HEK293 (cell line): Measurements from ENCODE around the gene GSPT1.

Source experiments
- BCL11B ChIP-seq: fragments of 450-650 bp; formaldehyde crosslinking; IDR thresholded peaks from 2 replicates; pipeline ENCODE4 v1.5.1; 2016; ENCODE audit warnings: low read depth, missing biosample characterization, missing genetic modification characterization
- GLI4 ChIP-seq: fragments of 450-650 bp; formaldehyde crosslinking; IDR thresholded peaks from 2 replicates; pipeline ENCODE4 v1.5.1; 2016; ENCODE audit warnings: missing biosample characterization, missing genetic modification characterization
- HOXC10 ChIP-seq: sonication (generic); formaldehyde crosslinking; IDR thresholded peaks from 2 replicates; pipeline ENCODE4 v1.8.1; 2023; ENCODE audit warnings: mild to moderate bottlenecking, missing genetic modification reagents
- INSM2 ChIP-seq: fragments of 450-650 bp; formaldehyde crosslinking; IDR thresholded peaks from 2 replicates; pipeline ENCODE4 v1.5.1; 2016; ENCODE audit warnings: missing biosample characterization, missing genetic modification characterization
- RBAK ChIP-seq: fragments of 450-650 bp; formaldehyde crosslinking; IDR thresholded peaks from 2 replicates; pipeline ENCODE4 v1.5.1; 2016; ENCODE audit warnings: missing biosample characterization, missing genetic modification characterization
- SALL2 ChIP-seq: fragments of 450-650 bp; formaldehyde crosslinking; IDR thresholded peaks from 2 replicates; pipeline ENCODE4 v1.5.0; 2017; ENCODE audit warnings: missing biosample characterization, mild to moderate bottlenecking, missing genetic modification characterization, borderline replicate concordance
- TRIM28 ChIP-seq: IDR thresholded peaks from 2 replicates; pipeline ENCODE4 v1.6.1; 2011; ENCODE audit warnings: low read length, control low read depth, borderline replicate concordance
- ZBTB17 ChIP-seq: fragments of 450-650 bp; formaldehyde crosslinking; IDR thresholded peaks from 2 replicates; pipeline ENCODE4 v1.5.1; 2016; ENCODE audit warnings: missing biosample characterization, missing genetic modification characterization
- ZBTB21 ChIP-seq: fragments of 450-650 bp; formaldehyde crosslinking; IDR thresholded peaks from 2 replicates; pipeline ENCODE4 v1.5.1; 2017; ENCODE audit warnings: missing biosample characterization, missing genetic modification characterization
- ZBTB26 ChIP-seq: fragments of 450-650 bp; formaldehyde crosslinking; optimal IDR thresholded peaks from 2 replicates; pipeline ENCODE3; 2016; ENCODE audit warnings: missing biosample characterization, mild to moderate bottlenecking, missing genetic modification characterization
- ZBTB48 ChIP-seq: fragments of 450-650 bp; formaldehyde crosslinking; IDR thresholded peaks from 2 replicates; pipeline ENCODE4 v1.5.1; 2016; ENCODE audit warnings: missing biosample characterization, missing genetic modification characterization
- ZFHX2 ChIP-seq: fragments of 450-650 bp; formaldehyde crosslinking; conservative IDR thresholded peaks from 2 replicates; pipeline ENCODE4 v1.5.1; 2016; ENCODE audit warnings: missing biosample characterization, missing genetic modification characterization
- ZNF121 ChIP-seq: fragments of 450-650 bp; formaldehyde crosslinking; IDR thresholded peaks from 2 replicates; pipeline ENCODE4 v1.5.1; 2016; ENCODE audit warnings: missing biosample characterization, missing genetic modification characterization
- ZNF133 ChIP-seq: fragments of 450-650 bp; formaldehyde crosslinking; IDR thresholded peaks from 2 replicates; pipeline ENCODE4 v1.5.1; 2016; ENCODE audit warnings: missing biosample characterization, missing genetic modification characterization
- ZNF155 ChIP-seq: fragments of 450-650 bp; formaldehyde crosslinking; IDR thresholded peaks from 2 replicates; pipeline ENCODE4 v1.5.1; 2016; ENCODE audit warnings: missing biosample characterization, missing genetic modification characterization
- ZNF16 ChIP-seq: fragments of 450-650 bp; formaldehyde crosslinking; IDR thresholded peaks from 2 replicates; pipeline ENCODE4 v1.5.1; 2016; ENCODE audit warnings: low read depth, missing biosample characterization, missing genetic modification characterization
- ZNF174 ChIP-seq: fragments of 450-650 bp; formaldehyde crosslinking; IDR thresholded peaks from 2 replicates; pipeline ENCODE4 v1.5.0; 2017; ENCODE audit warnings: missing biosample characterization, mild to moderate bottlenecking, missing genetic modification characterization
- ZNF2 ChIP-seq: fragments of 450-650 bp; formaldehyde crosslinking; IDR thresholded peaks from 2 replicates; pipeline ENCODE4 v1.5.1; 2016; ENCODE audit warnings: missing biosample characterization, missing genetic modification characterization
- ZNF211 ChIP-seq: fragments of 450-650 bp; formaldehyde crosslinking; IDR thresholded peaks from 2 replicates; pipeline ENCODE4 v1.5.1; 2016; ENCODE audit warnings: low read depth, missing biosample characterization, missing genetic modification characterization
- ZNF23 ChIP-seq: fragments of 450-650 bp; formaldehyde crosslinking; IDR thresholded peaks from 2 replicates; pipeline ENCODE4 v1.5.1; 2016; ENCODE audit warnings: missing biosample characterization, missing genetic modification characterization, borderline replicate concordance
- ZNF302 ChIP-seq: fragments of 450-650 bp; formaldehyde crosslinking; IDR thresholded peaks from 2 replicates; pipeline ENCODE4 v1.5.1; 2016; ENCODE audit warnings: missing biosample characterization, missing genetic modification characterization, low read depth
- ZNF341 ChIP-seq: fragments of 450-650 bp; formaldehyde crosslinking; IDR thresholded peaks from 2 replicates; pipeline ENCODE4; 2016; ENCODE audit warnings: low read depth, missing biosample characterization, missing genetic modification characterization
- ZNF350 ChIP-seq: fragments of 450-650 bp; formaldehyde crosslinking; IDR thresholded peaks from 2 replicates; pipeline ENCODE4 v1.5.0; 2017; ENCODE audit warnings: missing biosample characterization, mild to moderate bottlenecking, missing genetic modification characterization
- ZNF514 ChIP-seq: fragments of 450-650 bp; formaldehyde crosslinking; IDR thresholded peaks from 2 replicates; pipeline ENCODE4 v1.5.1; 2016; ENCODE audit warnings: missing biosample characterization, missing genetic modification characterization
- ZNF585B ChIP-seq: fragments of 450-650 bp; formaldehyde crosslinking; IDR thresholded peaks from 2 replicates; pipeline ENCODE4 v1.5.1; 2016; ENCODE audit warnings: missing biosample characterization, missing genetic modification characterization
- ZNF664 ChIP-seq: fragments of 450-650 bp; formaldehyde crosslinking; IDR thresholded peaks from 2 replicates; pipeline ENCODE4 v1.5.1; 2016; ENCODE audit warnings: missing biosample characterization, missing genetic modification characterization
- ZNF747 ChIP-seq: fragments of 450-650 bp; formaldehyde crosslinking; IDR thresholded peaks from 2 replicates; pipeline ENCODE4 v1.5.1; 2016; ENCODE audit warnings: missing biosample characterization, missing genetic modification characterization
- ZNF777 ChIP-seq: fragments of 450-650 bp; formaldehyde crosslinking; IDR thresholded peaks from 2 replicates; pipeline ENCODE4 v1.5.1; 2017; ENCODE audit warnings: missing biosample characterization, missing genetic modification characterization, borderline replicate concordance
- ZNF837 ChIP-seq: fragments of 450-650 bp; formaldehyde crosslinking; IDR thresholded peaks from 2 replicates; pipeline ENCODE4 v1.5.1; 2016; ENCODE audit warnings: missing biosample characterization, missing genetic modification characterization
- TF ChIP-seq, protein P1 (sequence below): fragments of 450-650 bp; formaldehyde crosslinking; IDR thresholded peaks from 2 replicates; pipeline ENCODE4 v1.5.1; 2016; ENCODE audit warnings: missing biosample characterization, missing genetic modification characterization
- TF ChIP-seq, protein P2 (sequence below): fragments of 450-650 bp; formaldehyde crosslinking; IDR thresholded peaks from 2 replicates; pipeline ENCODE4 v1.5.1; 2017; ENCODE audit warnings: missing biosample characterization, mild to moderate bottlenecking, missing genetic modification characterization, moderate library complexity
- TF ChIP-seq, protein P3 (sequence below): fragments of 450-650 bp; formaldehyde crosslinking; IDR thresholded peaks from 2 replicates; pipeline ENCODE4 v1.5.1; 2017; ENCODE audit warnings: missing biosample characterization, missing genetic modification characterization
- TF ChIP-seq, protein P4 (sequence below): fragments of 450-650 bp; formaldehyde crosslinking; IDR thresholded peaks from 2 replicates; pipeline ENCODE4 v1.5.1; 2016; ENCODE audit warnings: missing biosample characterization, missing genetic modification characterization

Gene GSPT1

GRCh38 chr16:11913425-11914079 lies 2.2 kb downstream of the GSPT1 start (continued):
- TF ChIP-seq ZNF174 (tag by site-specific recombination), result no peak
- TF ChIP-seq ZBTB21 (tag by site-specific recombination), result peak; percentile 76
- TF ChIP-seq ZNF23 (tag by site-specific recombination), result no peak
- TF ChIP-seq ZNF155 (tag by site-specific recombination), result no peak
- no peak for TF ChIP-seq INSM2 (tag by site-specific recombination)
- TF ChIP-seq ZFHX2, result peak; percentile 81
- TF ChIP-seq HOXC10, result no peak
- TF ChIP-seq ZNF514 (tag by site-specific recombination), result no peak
- TF ChIP-seq ZNF133, result no peak
- TF ChIP-seq ZNF2, result no peak
- no peak for TF ChIP-seq ZNF747 (tag by site-specific recombination)
- no peak for TF ChIP-seq ZNF121 (tag by site-specific recombination)
- TF ChIP-seq ZNF777 (tag by site-specific recombination), result no peak
- TF ChIP-seq TRIM28, result no peak
- no peak for TF ChIP-seq ZNF837 (tag by site-specific recombination)
- TF ChIP-seq SALL2, result no peak
- TF ChIP-seq RBAK (tag by site-specific recombination), result no peak
- no peak for TF ChIP-seq ZBTB26 (tag by site-specific recombination)
- TF ChIP-seq, protein P1, sequence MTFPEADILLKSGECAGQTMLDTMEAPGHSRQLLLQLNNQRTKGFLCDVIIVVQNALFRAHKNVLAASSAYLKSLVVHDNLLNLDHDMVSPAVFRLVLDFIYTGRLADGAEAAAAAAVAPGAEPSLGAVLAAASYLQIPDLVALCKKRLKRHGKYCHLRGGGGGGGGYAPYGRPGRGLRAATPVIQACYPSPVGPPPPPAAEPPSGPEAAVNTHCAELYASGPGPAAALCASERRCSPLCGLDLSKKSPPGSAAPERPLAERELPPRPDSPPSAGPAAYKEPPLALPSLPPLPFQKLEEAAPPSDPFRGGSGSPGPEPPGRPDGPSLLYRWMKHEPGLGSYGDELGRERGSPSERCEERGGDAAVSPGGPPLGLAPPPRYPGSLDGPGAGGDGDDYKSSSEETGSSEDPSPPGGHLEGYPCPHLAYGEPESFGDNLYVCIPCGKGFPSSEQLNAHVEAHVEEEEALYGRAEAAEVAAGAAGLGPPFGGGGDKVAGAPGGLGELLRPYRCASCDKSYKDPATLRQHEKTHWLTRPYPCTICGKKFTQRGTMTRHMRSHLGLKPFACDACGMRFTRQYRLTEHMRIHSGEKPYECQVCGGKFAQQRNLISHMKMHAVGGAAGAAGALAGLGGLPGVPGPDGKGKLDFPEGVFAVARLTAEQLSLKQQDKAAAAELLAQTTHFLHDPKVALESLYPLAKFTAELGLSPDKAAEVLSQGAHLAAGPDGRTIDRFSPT (tag by site-specific recombination), result no peak
- TF ChIP-seq ZNF350 (tag by site-specific recombination), result no peak
- no peak for TF ChIP-seq ZNF302
- no peak for TF ChIP-seq BCL11B
- TF ChIP-seq ZBTB17, result peak; percentile 86
- TF ChIP-seq ZNF341 (tag by site-specific recombination), result peak; percentile 39; the same call in 1 of the 2 replicates
- TF ChIP-seq ZNF585B, result no peak
- TF ChIP-seq, protein P2, sequence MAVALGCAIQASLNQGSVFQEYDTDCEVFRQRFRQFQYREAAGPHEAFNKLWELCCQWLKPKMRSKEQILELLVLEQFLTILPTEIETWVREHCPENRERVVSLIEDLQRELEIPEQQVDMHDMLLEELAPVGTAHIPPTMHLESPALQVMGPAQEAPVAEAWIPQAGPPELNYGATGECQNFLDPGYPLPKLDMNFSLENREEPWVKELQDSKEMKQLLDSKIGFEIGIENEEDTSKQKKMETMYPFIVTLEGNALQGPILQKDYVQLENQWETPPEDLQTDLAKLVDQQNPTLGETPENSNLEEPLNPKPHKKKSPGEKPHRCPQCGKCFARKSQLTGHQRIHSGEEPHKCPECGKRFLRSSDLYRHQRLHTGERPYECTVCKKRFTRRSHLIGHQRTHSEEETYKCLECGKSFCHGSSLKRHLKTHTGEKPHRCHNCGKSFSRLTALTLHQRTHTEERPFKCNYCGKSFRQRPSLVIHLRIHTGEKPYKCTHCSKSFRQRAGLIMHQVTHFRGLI, result no peak
- TF ChIP-seq, protein P3, sequence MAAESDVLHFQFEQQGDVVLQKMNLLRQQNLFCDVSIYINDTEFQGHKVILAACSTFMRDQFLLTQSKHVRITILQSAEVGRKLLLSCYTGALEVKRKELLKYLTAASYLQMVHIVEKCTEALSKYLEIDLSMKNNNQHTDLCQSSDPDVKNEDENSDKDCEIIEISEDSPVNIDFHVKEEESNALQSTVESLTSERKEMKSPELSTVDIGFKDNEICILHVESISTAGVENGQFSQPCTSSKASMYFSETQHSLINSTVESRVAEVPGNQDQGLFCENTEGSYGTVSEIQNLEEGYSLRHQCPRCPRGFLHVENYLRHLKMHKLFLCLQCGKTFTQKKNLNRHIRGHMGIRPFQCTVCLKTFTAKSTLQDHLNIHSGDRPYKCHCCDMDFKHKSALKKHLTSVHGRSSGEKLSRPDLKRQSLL, result peak; percentile 79
- TF ChIP-seq ZNF211 (tag by site-specific recombination), result no peak
- no peak for TF ChIP-seq ZBTB48 (tag by site-specific recombination)
- TF ChIP-seq ZNF664 (tag by site-specific recombination), result 0 out of 2 replicates have a peak, but pooled peaks have one; percentile 7
- TF ChIP-seq, protein P4, sequence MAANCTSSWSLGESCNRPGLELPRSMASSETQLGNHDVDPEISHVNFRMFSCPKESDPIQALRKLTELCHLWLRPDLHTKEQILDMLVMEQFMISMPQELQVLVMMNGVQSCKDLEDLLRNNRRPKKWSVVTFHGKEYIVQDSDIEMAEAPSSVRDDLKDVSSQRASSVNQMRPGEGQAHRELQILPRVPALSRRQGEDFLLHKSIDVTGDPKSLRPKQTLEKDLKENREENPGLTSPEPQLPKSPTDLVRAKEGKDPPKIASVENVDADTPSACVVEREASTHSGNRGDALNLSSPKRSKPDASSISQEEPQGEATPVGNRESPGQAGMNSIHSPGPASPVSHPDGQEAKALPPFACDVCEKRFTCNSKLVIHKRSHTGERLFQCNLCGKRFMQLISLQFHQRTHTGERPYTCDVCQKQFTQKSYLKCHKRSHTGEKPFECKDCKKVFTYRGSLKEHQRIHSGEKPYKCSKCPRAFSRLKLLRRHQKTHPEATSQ (tag by site-specific recombination), result no peak
- no peak for TF ChIP-seq ZNF16 (tag by site-specific recombination)
- TF ChIP-seq GLI4, result no peak
